Tracheal epithelial cell (primary cell): ENCODE results near the gene TRIM72. TPM values are rescaled to one million over a fixed set of nuclear protein-coding genes. Genes with fewer than 3 reads are reported as not detected.

Experiments
- total RNA-seq: library from RNA; depleted of rRNA; stranded (reverse); fragments of >200 nt; gene quantifications from 2 replicates; pipeline ENCODE4 v1.2.1, GENCODE V29; 2014

TRIM72 gene
- not detected in 2 replicates for total RNA-seq

GRCh38 chr16:31213877-31214707, at the start of gene TRIM72:
Gene TRIM72, plus strand, starts transcription at chr16:31214119. Its CDS starts 620 bp downstream, at chr16:31214739.

GRCh38 chr16:31179747-31180459, 34.0 kb upstream of the TRIM72 start, which contains the start of gene FUS:
Gene FUS, plus strand, starts transcription at chr16:31180139. Its CDS starts 76 bp downstream, at chr16:31180215.

GRCh38 chr16:31202414-31203375, 11.2 kb upstream of the TRIM72 start, which contains the start of gene PYCARD:
Gene PYCARD, minus strand, starts transcription at chr16:31202760. Its CDS starts 70 bp downstream, at chr16:31202690.

GRCh38 chr16:31216422-31217135, 2.7 kb downstream of the TRIM72 start, which contains the start of gene PYDC1:
Gene PYDC1, minus strand, starts transcription at chr16:31217135. Its CDS starts 107 bp downstream, at chr16:31217028.

Other genes with a start within 250 kb of the TRIM72 start
- gene HSD3B7, start 228.9 kb upstream of the TRIM72 start, total RNA-seq = 14.1 and 25.5 TPM in 2 replicates
- 0.72 TPM in 1 of 2 replicates, not detected in the other for gene STX1B, start 203.5 kb upstream of the TRIM72 start, total RNA-seq
- gene STX4, start 180.6 kb upstream of the TRIM72 start, total RNA-seq = 7.5 and 13.3 TPM in 2 replicates
- 6.4 and 7.0 TPM in 2 replicates for gene ZNF668, start 139.9 kb upstream of the TRIM72 start, total RNA-seq
- 11.3 and 12.8 TPM in 2 replicates for gene ZNF646, start 139.7 kb upstream of the TRIM72 start, total RNA-seq
- gene PRSS53, start 125.2 kb upstream of the TRIM72 start, total RNA-seq = 0.64 and 0.96 TPM in 2 replicates
- 41.1 and 75.7 TPM in 2 replicates for gene VKORC1, start 119.3 kb upstream of the TRIM72 start, total RNA-seq
- gene BCKDK, start 105.7 kb upstream of the TRIM72 start, total RNA-seq = 11.7 and 20.7 TPM in 2 replicates
- gene KAT8, start 96.5 kb upstream of the TRIM72 start, total RNA-seq = 52.3 and 61.0 TPM in 2 replicates
- 31.5 and 33.0 TPM in 2 replicates for gene PRSS8, start 78.4 kb upstream of the TRIM72 start, total RNA-seq
- gene PRSS36, start 64.1 kb upstream of the TRIM72 start, total RNA-seq = 1.9 and 2.8 TPM in 2 replicates
- 19.6 and 40.7 TPM in 2 replicates for gene FUS, start 34.0 kb upstream of the TRIM72 start, total RNA-seq
- gene PYCARD, start 11.4 kb upstream of the TRIM72 start, total RNA-seq = 235 and 267 TPM in 2 replicates
- gene PYDC1, start 3.0 kb downstream of the TRIM72 start, total RNA-seq = not detected in 2 replicates
- under 0.01 TPM in 1 of 2 replicates, not detected in the other for gene ITGAM, start 45.9 kb downstream of the TRIM72 start, total RNA-seq
- not detected in 2 replicates for gene ITGAX, start 141.1 kb downstream of the TRIM72 start, total RNA-seq
- gene ITGAD, start 179.2 kb downstream of the TRIM72 start, total RNA-seq = not detected in 2 replicates
- gene COX6A2, start 214.2 kb downstream of the TRIM72 start, total RNA-seq = not detected in 2 replicates
- 0.24 TPM in 1 of 2 replicates, not detected in the other for gene ZNF843, start 228.7 kb downstream of the TRIM72 start, total RNA-seq
- gene ARMC5, start 245.4 kb downstream of the TRIM72 start, total RNA-seq = 8.0 and 8.3 TPM in 2 replicates